Smooth muscle cell (in vitro differentiated cells): ENCODE results near the gene CASKIN2. TPM values are rescaled to one million over a fixed set of nuclear protein-coding genes. Genes with fewer than 3 reads are reported as not detected.

ENCODE experiments used
- DNase-seq: peaks from one replicate; lab custom pipeline; 2025; ENCODE audit not compliant: unreplicated experiment; lab: John Stamatoyannopoulos, UW
- H2AFZ ChIP-seq: fragments of 200-600 bp; sonication (generic); 2 replicates; pipeline ENCODE4 v1.6.0; 2016; ENCODE audit warnings: antibody characterized with exemption, low read depth, mild to moderate bottlenecking
- H3F3A ChIP-seq: fragments of 200-600 bp; sonication (generic); 2 replicates; pipeline ENCODE4 v1.6.0; 2017; ENCODE audit warnings: antibody characterized with exemption, low read depth
- H3K27ac ChIP-seq: fragments of 200-600 bp; sonication (generic); 2 replicates; pipeline ENCODE4 v1.5.1; 2016; ENCODE audit warnings: low read depth, mild to moderate bottlenecking
- H3K27me3 ChIP-seq: fragments of 200-600 bp; sonication (generic); 2 replicates; pipeline ENCODE4 v1.6.1; 2016; ENCODE audit warnings: low read depth, mild to moderate bottlenecking
- H3K36me3 ChIP-seq: fragments of 200-600 bp; sonication (generic); 2 replicates; pipeline ENCODE4 v1.5.1; 2016; ENCODE audit warnings: low read depth
- H3K4me1 ChIP-seq: fragments of 200-600 bp; sonication (generic); 2 replicates; pipeline ENCODE4 v1.5.1; 2016; ENCODE audit warnings: low read depth
- H3K4me2 ChIP-seq: fragments of 200-600 bp; sonication (generic); 2 replicates; pipeline ENCODE4 v1.6.0; 2016; ENCODE audit warnings: mild to moderate bottlenecking
- H3K4me3 ChIP-seq: fragments of 200-600 bp; sonication (generic); 2 replicates; pipeline ENCODE4 v1.5.1; 2016; ENCODE audit warnings: mild to moderate bottlenecking
- H3K79me2 ChIP-seq: fragments of 200-600 bp; sonication (generic); 2 replicates; pipeline ENCODE4 v1.6.0; 2016; ENCODE audit warnings: low read depth, mild to moderate bottlenecking
- H3K9ac ChIP-seq: fragments of 200-600 bp; sonication (generic); 2 replicates; pipeline ENCODE4 v1.6.0; 2016; ENCODE audit warnings: low read depth
- H3K9me3 ChIP-seq: fragments of 200-600 bp; sonication (generic); replicated peaks from 2 replicates; pipeline ENCODE4 v1.5.1; 2016; ENCODE audit warnings: low read depth
- H4K20me1 ChIP-seq: fragments of 200-600 bp; sonication (generic); 2 replicates; pipeline ENCODE4 v1.6.0; 2016; ENCODE audit warnings: low read depth
- WGBS: methylation state at CpG from one replicate; pipeline ENCODE4 v1.1.7; 2016; ENCODE audit warnings: low lambda C conversion rate; 5-methylcytosine and 5-hydroxymethylcytosine counted together
- polyA plus RNA-seq: library from polyadenylated mRNA; unstranded; fragments of >200 nt; fragmentation: Nextera tagmentation; extraction: Ambion mirVana; gene quantifications from 2 replicates; pipeline ENCODE4 v1.2.1, GENCODE V29; 2016
- total RNA-seq: library from RNA; depleted of rRNA; stranded (reverse); fragments of >200 nt; gene quantifications from 2 replicates; pipeline ENCODE4 v1.2.3, GENCODE V29; 2014
- TF ChIP-seq, protein P1 (sequence below): fragments of 200-600 bp; sonication (generic); IDR thresholded peaks from 2 replicates; pipeline ENCODE4 v1.5.1; 2017; ENCODE audit warnings: borderline replicate concordance, mild to moderate bottlenecking, antibody characterized with exemption; ENCODE audit not compliant: insufficient read depth, poor library complexity, severe bottlenecking

CASKIN2 gene
- total and polyA plus RNA-seq, 2 experiments from 2014 or later: 2.6 to 8.0 TPM

DNA sequence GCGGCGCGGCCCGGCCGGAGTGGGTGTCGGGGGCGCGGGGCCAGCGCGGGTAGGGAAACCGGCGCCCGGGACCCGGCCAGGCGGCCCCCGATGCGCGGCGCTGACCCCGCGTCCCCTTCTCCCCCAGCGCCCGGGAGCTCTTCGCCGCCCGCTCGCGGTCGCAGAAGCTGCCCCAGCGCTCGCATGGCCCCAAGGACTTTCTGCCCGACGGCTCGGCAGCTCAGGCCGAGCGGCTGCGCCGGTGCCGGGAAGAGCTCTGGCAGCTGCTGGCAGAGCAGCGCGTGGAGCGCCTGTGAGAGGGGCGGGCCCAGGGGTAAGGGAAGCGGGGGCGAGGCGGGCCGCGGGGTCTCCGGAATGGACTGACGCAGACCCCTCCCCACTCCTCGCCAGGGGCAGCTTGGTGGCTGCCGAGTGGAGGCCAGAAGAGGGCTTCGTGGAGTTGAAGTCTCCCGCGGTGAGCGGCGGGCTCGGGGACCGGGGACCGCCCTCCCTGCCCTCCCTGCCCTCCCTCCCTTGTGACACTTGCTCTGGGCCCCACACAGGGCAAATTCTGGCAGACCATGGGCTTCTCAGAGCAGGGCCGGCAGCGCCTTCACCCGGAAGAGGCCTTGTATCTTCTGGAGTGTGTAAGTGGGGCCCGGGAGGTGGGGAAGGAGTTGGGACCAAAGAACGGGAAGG is 1.4 kb upstream of the CASKIN2 start:
- H3K4me1 ChIP-seq: peaks cover 18% of the 10 kb centered on the region
- H3K79me2 ChIP-seq: peaks cover 15% of the 10 kb centered on the region
- H3K36me3 ChIP-seq: no peaks in the 10 kb centered on the region
- 0% methylated on average over 31 of the region's 65 CpGs for WGBS
- H3K4me2 ChIP-seq: peak overlapping the region; percentile 99
- no peaks in the 10 kb centered on the region for H3F3A ChIP-seq
- TF ChIP-seq, protein P1, sequence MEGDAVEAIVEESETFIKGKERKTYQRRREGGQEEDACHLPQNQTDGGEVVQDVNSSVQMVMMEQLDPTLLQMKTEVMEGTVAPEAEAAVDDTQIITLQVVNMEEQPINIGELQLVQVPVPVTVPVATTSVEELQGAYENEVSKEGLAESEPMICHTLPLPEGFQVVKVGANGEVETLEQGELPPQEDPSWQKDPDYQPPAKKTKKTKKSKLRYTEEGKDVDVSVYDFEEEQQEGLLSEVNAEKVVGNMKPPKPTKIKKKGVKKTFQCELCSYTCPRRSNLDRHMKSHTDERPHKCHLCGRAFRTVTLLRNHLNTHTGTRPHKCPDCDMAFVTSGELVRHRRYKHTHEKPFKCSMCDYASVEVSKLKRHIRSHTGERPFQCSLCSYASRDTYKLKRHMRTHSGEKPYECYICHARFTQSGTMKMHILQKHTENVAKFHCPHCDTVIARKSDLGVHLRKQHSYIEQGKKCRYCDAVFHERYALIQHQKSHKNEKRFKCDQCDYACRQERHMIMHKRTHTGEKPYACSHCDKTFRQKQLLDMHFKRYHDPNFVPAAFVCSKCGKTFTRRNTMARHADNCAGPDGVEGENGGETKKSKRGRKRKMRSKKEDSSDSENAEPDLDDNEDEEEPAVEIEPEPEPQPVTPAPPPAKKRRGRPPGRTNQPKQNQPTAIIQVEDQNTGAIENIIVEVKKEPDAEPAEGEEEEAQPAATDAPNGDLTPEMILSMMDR: no peak
- peaks cover 32% of the 10 kb centered on the region for H4K20me1 ChIP-seq
- peak overlapping the region; percentile 89 for H2AFZ ChIP-seq
- DNase-seq: peak; percentile 40
- no peaks in the 10 kb centered on the region for H3K9me3 ChIP-seq
- no peak overlapping the region for H3K27ac ChIP-seq
- no peaks in the 10 kb centered on the region for H3K27me3 ChIP-seq
- peak overlapping the region; percentile 94 for H3K4me3 ChIP-seq
- no peak overlapping the region for H3K9ac ChIP-seq

DNA sequence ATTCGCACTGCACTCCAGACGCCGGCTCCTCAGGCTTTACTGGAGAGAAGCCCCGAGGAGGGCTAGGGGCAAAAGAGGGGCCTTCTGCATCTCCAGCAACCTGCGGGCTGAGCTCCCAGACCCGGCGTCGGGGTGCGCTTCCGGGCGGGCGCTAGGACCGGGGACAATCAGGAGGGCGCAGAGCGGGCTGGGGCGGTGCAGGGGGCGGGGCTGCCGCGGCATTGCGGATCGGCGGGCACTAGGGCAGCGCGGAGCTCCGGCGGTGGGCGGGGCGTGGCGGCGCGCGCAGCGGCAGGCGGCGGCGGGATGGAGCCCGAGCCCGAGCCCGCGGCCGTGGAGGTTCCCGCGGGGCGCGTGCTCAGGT is 900 bp upstream of the CASKIN2 start, which contains the start of gene TSEN54:
Gene TSEN54, plus strand, starts transcription at position 274 of the 364 bp plus-strand sequence. Its CDS starts 33 bp downstream, at position 307.
- WGBS: 2% methylated on average over 19 of the region's 45 CpGs
- no peaks in the 10 kb centered on the region for H3F3A ChIP-seq
- H3K27ac ChIP-seq: no peak within 1 kb of the TSS
- TF ChIP-seq, protein P1: no peak
- no peaks in the 10 kb centered on the region for H3K36me3 ChIP-seq
- H3K4me2 ChIP-seq: peak within 1 kb of the TSS; percentile 99
- H4K20me1 ChIP-seq: peaks cover 37% of the 10 kb centered on the region
- no peaks in the 10 kb centered on the region for H3K9me3 ChIP-seq
- H3K4me1 ChIP-seq: peaks cover 18% of the 10 kb centered on the region
- H2AFZ ChIP-seq: peak within 1 kb of the TSS; percentile 98
- peak within 1 kb of the TSS; percentile 69 for H3K9ac ChIP-seq
- peak within 1 kb of the TSS; percentile 94 for H3K4me3 ChIP-seq
- H3K79me2 ChIP-seq: peaks cover 15% of the 10 kb centered on the region
- no peaks in the 10 kb centered on the region for H3K27me3 ChIP-seq
- peak; percentile 85 for DNase-seq

DNA sequence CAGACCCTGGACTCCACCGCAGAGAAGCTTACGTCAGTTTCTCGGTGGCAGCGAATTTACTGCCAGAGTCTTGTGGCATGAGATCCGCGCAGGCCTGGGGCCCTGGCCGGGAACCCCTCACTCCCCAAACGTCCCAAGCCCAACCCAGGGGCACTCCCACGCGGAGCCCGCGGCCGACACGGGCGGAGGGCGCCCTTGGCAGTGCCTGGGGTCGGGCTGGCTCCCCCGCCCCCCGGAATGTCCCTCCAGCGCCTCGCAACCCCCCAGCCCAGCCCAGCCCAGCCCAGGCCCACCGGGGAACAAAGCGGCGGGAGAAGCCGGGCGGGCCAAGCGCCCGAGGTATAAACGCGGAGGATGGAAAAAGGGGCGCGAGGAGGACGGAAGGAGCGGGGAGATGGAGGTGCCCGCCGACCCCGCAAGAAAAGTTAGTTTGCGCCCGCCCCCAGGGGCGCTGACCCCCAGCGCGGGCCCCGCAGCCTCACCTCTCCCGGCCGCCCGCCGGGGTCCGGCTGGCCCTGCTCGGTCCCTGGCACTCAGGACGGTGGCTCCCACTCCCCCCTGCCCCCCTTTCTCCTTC is 330 bp downstream of the CASKIN2 start:
- Histone ChIP-seq H3F3A (no peaks in the 10 kb centered on the region), H3K4me1 (peaks cover 18% of the 10 kb centered on the region), H3K4me3 (peak overlapping the region; percentile 94), H4K20me1 (peaks cover 47% of the 10 kb centered on the region), H3K9me3 (no peaks in the 10 kb centered on the region), H3K27ac (no peak overlapping the region), H3K79me2 (peaks cover 15% of the 10 kb centered on the region), H2AFZ (peak overlapping the region; percentile 42), H3K4me2 (peak overlapping the region; percentile 99), H3K36me3 (no peaks in the 10 kb centered on the region), H3K9ac (peak overlapping the region; percentile 69), H3K27me3 (no peaks in the 10 kb centered on the region)
- DNase-seq: peak; percentile 34
- under 1% methylated on average over 35 of the region's 50 CpGs for WGBS
- TF ChIP-seq, protein P1: no peak
